Gastrocnemius medialis (tissue), 4 donors: ENCODE measurements around the gene WSCD1. TPM values are rescaled to one million over a fixed set of nuclear protein-coding genes. Genes with fewer than 3 reads are reported as not detected.

Source experiments
- ATAC-seq, 2 donors: fragments of 150-250 bp; one replicate each; pipeline ENCODE4 v1.9.1; 2016
- DNase-seq, 2 donors: peaks; one replicate each; pipeline ENCODE4 v3.0.0-alpha.2; 2019
- H3K27ac ChIP-seq, 4 donors: fragments of 200-600 bp; sonication (generic); 1 replicate in 1 of 4; 2 replicates in 3 of 4; pipeline ENCODE4 v1.5.1; 2016 to 2018; ENCODE audit warnings: mild to moderate bottlenecking in 2 of 4, moderate library complexity in 1 of 4
- H3K27me3 ChIP-seq, 3 donors: fragments of 200-600 bp; sonication (generic) in 2 of 3; 1 replicate in 1 of 3; 2 replicates in 2 of 3; pipeline versions ENCODE4 v1.5.1 to v1.6.0; 2016 to 2019; ENCODE audit warnings: mild to moderate bottlenecking in 1 of 3, moderate library complexity in 1 of 3
- H3K36me3 ChIP-seq, 2 donors: fragments of 200-600 bp; sonication (generic) in 1 of 2; one replicate each; pipeline ENCODE4 v1.5.1; 2017 to 2018
- H3K4me1 ChIP-seq, 2 donors: fragments of 200-600 bp; sonication (generic) in 1 of 2; one replicate each; pipeline ENCODE4 v1.5.1; 2016 to 2017; ENCODE audit warnings: mild to moderate bottlenecking in 2 of 2
- H3K4me3 ChIP-seq, 4 donors: fragments of 200-600 bp; sonication (generic) in 3 of 4; 1 replicate in 1 of 4; 2 replicates in 3 of 4; pipeline ENCODE4 v1.5.1; 2016 to 2019; ENCODE audit warnings: mild to moderate bottlenecking in 2 of 4
- H3K9me3 ChIP-seq, 3 donors: fragments of 200-600 bp; sonication (generic) in 2 of 3; 1 replicate in 1 of 3; 2 replicates in 2 of 3; pipeline ENCODE4 v1.5.1; 2016 to 2019
- CTCF ChIP-seq, 5 experiments: fragments of 450-650 bp in 3 of 5; fragments of 200-600 bp in 2 of 5; sonication (generic) in 2 of 5; IDR thresholded peaks in 4 of 5; conservative IDR thresholded peaks in 1 of 5; 1 replicate in 4 of 5; 2 replicates in 1 of 5; pipeline ENCODE4 v1.5.1; 2016 to 2019; ENCODE audit warnings: antibody characterized with exemption in 5 of 5, mild to moderate bottlenecking in 3 of 5, moderate library complexity in 3 of 5
- POLR2A ChIP-seq, 2 donors: fragments of 450-650 bp; IDR thresholded peaks; one replicate each; pipeline ENCODE4 v1.6.1; 2017; ENCODE audit warnings: antibody characterized with exemption in 2 of 2, mild to moderate bottlenecking in 2 of 2, moderate library complexity in 2 of 2
- in situ Hi-C, 4 donors: fragments of 200-750 bp; cut with MboI; loops; one replicate each; pipeline versions ENCODE4 v1.15.0 to v1.8.0; 2017; ENCODE audit warnings: low sequenced_read_pairs in 4 of 4
- intact Hi-C: fragments of 100-400 bp; cut with DNase I; formaldehyde crosslinking; loops from one replicate; pipeline ENCODE4 v1.15.1; 2023; ENCODE audit warnings: low total_unique reads
- total RNA-seq, 4 donors: library from RNA; depleted of rRNA; stranded (reverse); fragments of >200 nt; gene quantifications; one replicate each; pipeline versions ENCODE4 v1.1.0 to v1.2.3, GENCODE V29; 2016

The WSCD1 gene
- total RNA-seq, 4 donors from 2014 or later, result 2.7 to 15.3 (median 5.9) TPM

GRCh38 chr17:6157716-6158115 lies 87.5 kb downstream of the WSCD1 start:
- ATAC-seq (no peak), DNase-seq (no peak)
- Histone ChIP-seq H3K27ac (no peak overlapping the region), H3K36me3 (no peaks in the 10 kb centered on the region), H3K27me3 (no peaks in the 10 kb centered on the region), H3K4me3 (no peak overlapping the region), H3K9me3 (no peaks in the 10 kb centered on the region), H3K4me1 (no peaks in the 10 kb centered on the region)
- no peak for TF ChIP-seq CTCF (IDR thresholded peaks at IDR 0.05 in 4 of 5, conservative IDR thresholded peaks at IDR 0.05 in 1 of 5)
- no peak for TF ChIP-seq POLR2A (IDR thresholded peaks at IDR 0.05)
- intact Hi-C loops, result no loop called here
- in situ Hi-C loops, result loop anchor here in 1 of 4 donors (25.0 kb wide), 1 partner anchor 95 kb away; the partner anchor contains the start of gene WSCD1

GRCh38 chr17:6159541-6160231 lies 89.5 kb downstream of the WSCD1 start:
- H3K36me3 ChIP-seq, result no peaks in the 10 kb centered on the region
- intact Hi-C loops (no loop called here), in situ Hi-C loops (loop anchor here in 1 of 4 donors (25.0 kb wide), 1 partner anchor 97 kb away; the partner anchor contains the start of gene WSCD1)
- no peaks in the 10 kb centered on the region for H3K27me3 ChIP-seq
- H3K9me3 ChIP-seq, result no peaks in the 10 kb centered on the region
- no peak for DNase-seq
- TF ChIP-seq CTCF (IDR thresholded peaks at IDR 0.05 in 4 of 5, conservative IDR thresholded peaks at IDR 0.05 in 1 of 5), result no peak
- no peak for TF ChIP-seq POLR2A (IDR thresholded peaks at IDR 0.05)
- no peaks in the 10 kb centered on the region for H3K4me1 ChIP-seq
- no peak for ATAC-seq
- no peak overlapping the region for H3K27ac ChIP-seq
- H3K4me3 ChIP-seq, result no peak overlapping the region

GRCh38 chr17:6160232-6160555 lies 90.0 kb downstream of the WSCD1 start:
- in situ Hi-C loops (loop anchor here in 1 of 4 donors (25.0 kb wide), 1 partner anchor 98 kb away; the partner anchor contains the start of gene WSCD1), intact Hi-C loops (no loop called here)
- Histone ChIP-seq H3K27me3 (no peaks in the 10 kb centered on the region), H3K4me1 (no peaks in the 10 kb centered on the region), H3K36me3 (no peaks in the 10 kb centered on the region), H3K4me3 (no peak overlapping the region), H3K9me3 (no peaks in the 10 kb centered on the region), H3K27ac (no peak overlapping the region)
- no peak for DNase-seq
- no peak for ATAC-seq
- no peak for TF ChIP-seq CTCF (IDR thresholded peaks at IDR 0.05 in 4 of 5, conservative IDR thresholded peaks at IDR 0.05 in 1 of 5)
- no peak for TF ChIP-seq POLR2A (IDR thresholded peaks at IDR 0.05)

- Histone ChIP-seq H3K4me1 (peaks cover 0 to 3% of the 10 kb centered on the region in 2 donors), H3K4me3 (no peak overlapping the region), H3K27me3 (no peaks in the 10 kb centered on the region), H3K27ac (no peak overlapping the region), H3K9me3 (no peaks in the 10 kb centered on the region), H3K36me3 (no peaks in the 10 kb centered on the region)
- DNase-seq (no peak), ATAC-seq (no peak)
- no peak for TF ChIP-seq POLR2A (IDR thresholded peaks at IDR 0.05)
- TF ChIP-seq CTCF (IDR thresholded peaks at IDR 0.05 in 4 of 5, conservative IDR thresholded peaks at IDR 0.05 in 1 of 5), result no peak
- intact Hi-C loops (no loop called here), in situ Hi-C loops (loop anchor here in 1 of 4 donors (25.0 kb wide), 1 partner anchor 99 kb away; the partner anchor contains the start of gene WSCD1)
Observed at GRCh38 chr17:6160911-6161855, 91.0 kb downstream of the WSCD1 start.
